Measurements from ENCODE around the gene WDTC1. TPM values are rescaled to one million over a fixed set of nuclear protein-coding genes. Genes with fewer than 3 reads are reported as not detected.
A peak's percentile ranks its signal among the peaks of the same experiment; 100 is the strongest.

WDTC1 gene
- total RNA-seq, 1 experiment from 2014 or later, result 23.7 TPM

GRCh38 chr1:27349784-27350662, 115.6 kb downstream of the WDTC1 start:
- ATAC-seq (peak; percentile 86), DNase-seq (peak; percentile 79)
- H3K36me3 ChIP-seq (ENCODE audit: low read depth, low read length), result no peaks in the 10 kb centered on the region
- no peaks in the 10 kb centered on the region for H3K27me3 ChIP-seq (ENCODE audit: low read length)
- TF ChIP-seq EZH2phosphoT487 (IDR thresholded peaks at IDR 0.05; ENCODE audit: borderline replicate concordance, low read length) (no peak), CTCF (conservative IDR thresholded peaks at IDR 0.05; ENCODE audit: low read depth, low read length) (no peak), EZH2 (IDR thresholded peaks at IDR 0.05; ENCODE audit: low read length, unreplicated experiment) (no peak)
- H3K4me3 ChIP-seq (ENCODE audit: low read length), result peak overlapping the region; percentile 71
- H3K4me1 ChIP-seq (ENCODE audit: insufficient read depth, low read length), result peaks cover 16% of the 10 kb centered on the region
- TSS peak; percentile 25 for BruUV-seq (replicated peaks)
- peak overlapping the region; percentile 69 for H3K9ac ChIP-seq (ENCODE audit: low read length)
- H3F3A ChIP-seq (ENCODE audit: low read length, unreplicated experiment), result no peaks in the 10 kb centered on the region
- POLR2A ChIA-PET (ENCODE audit: unreplicated experiment), result no interaction called here
- no peaks in the 10 kb centered on the region for H3K9me3 ChIP-seq (ENCODE audit: low read length)
- intact Hi-C loops (cut with micrococcal nuclease), result loop anchor here (1.0 kb wide), 1 partner anchor 9 kb away; no protein-coding TSS in a partner anchor
- H3K79me2 ChIP-seq (ENCODE audit: low read length), result no peaks in the 10 kb centered on the region
- peak overlapping the region; percentile 96 for H3K4me2 ChIP-seq (ENCODE audit: low read length)
- peak overlapping the region; percentile 40 for H3K27ac ChIP-seq (ENCODE audit: low read length)
- CTCF ChIA-PET, result interaction anchor here (0.5 to 0.7 kb wide), 3 partner anchors 51 to 115 kb away, joined by 3 to 4 read pairs (median 4); partner anchors contain the start of gene WDTC1
- H4K20me1 ChIP-seq (ENCODE audit: low read length), result no peaks in the 10 kb centered on the region
- H3K9me2 ChIP-seq (replicated peaks; ENCODE audit: low read length), result no peaks in the 10 kb centered on the region
- H2AFZ ChIP-seq (ENCODE audit: low read length), result peak overlapping the region; percentile 82

GRCh38 chr1:27350663-27351540, 116.5 kb downstream of the WDTC1 start:
- ATAC-seq (no peak), DNase-seq (no peak)
- Histone ChIP-seq H3K9me3 (ENCODE audit: low read length) (no peaks in the 10 kb centered on the region), H2AFZ (ENCODE audit: low read length) (no peak overlapping the region), H3K4me2 (ENCODE audit: low read length) (peak overlapping the region; percentile 96; the same call in 1 of the 2 replicates), H3K9me2 (replicated peaks; ENCODE audit: low read length) (no peaks in the 10 kb centered on the region), H4K20me1 (ENCODE audit: low read length) (no peaks in the 10 kb centered on the region), H3F3A (ENCODE audit: low read length, unreplicated experiment) (no peaks in the 10 kb centered on the region), H3K36me3 (ENCODE audit: low read depth, low read length) (peaks cover 2% of the 10 kb centered on the region; the same call in 1 of the 2 replicates), H3K79me2 (ENCODE audit: low read length) (no peaks in the 10 kb centered on the region), H3K4me3 (ENCODE audit: low read length) (no peak overlapping the region), H3K27me3 (ENCODE audit: low read length) (no peaks in the 10 kb centered on the region), H3K4me1 (ENCODE audit: insufficient read depth, low read length) (peaks cover 16% of the 10 kb centered on the region), H3K27ac (ENCODE audit: low read length) (no peak overlapping the region), H3K9ac (ENCODE audit: low read length) (no peak overlapping the region)
- intact Hi-C loops (cut with micrococcal nuclease), result no loop called here
- POLR2A ChIA-PET (ENCODE audit: unreplicated experiment), result no interaction called here
- CTCF ChIA-PET, result no interaction called here
- TF ChIP-seq EZH2 (IDR thresholded peaks at IDR 0.05; ENCODE audit: low read length, unreplicated experiment) (no peak), CTCF (conservative IDR thresholded peaks at IDR 0.05; ENCODE audit: low read depth, low read length) (no peak)
- no TSS peak for BruUV-seq (replicated peaks)
